K562 (cell line): ENCODE measurements around the gene COX20. TPM values are rescaled to one million over a fixed set of nuclear protein-coding genes. Genes with fewer than 3 reads are reported as not detected.
A peak's percentile ranks its signal among the peaks of the same experiment; 100 is the strongest.

Source experiments
- ARNT ChIP-seq, 2 experiments: fragments of 450-650 bp; IDR thresholded peaks; 2 replicates each; pipeline ENCODE4 v1.6.1; 2016; ENCODE audit warnings: mild to moderate bottlenecking in 1 of 2
- BACH1 ChIP-seq: fragments of 200-800 bp; sonication (Bioruptor generic); IDR thresholded peaks from 2 replicates; pipeline ENCODE4 v1.6.1; 2016; ENCODE audit warnings: missing genetic modification characterization, missing compliant biosample characterization
- CHD1 ChIP-seq: fragments of 200-600 bp; sonication (generic); IDR thresholded peaks from one replicate; pipeline ENCODE4 v1.6.1; 2012; ENCODE audit warnings: mild to moderate bottlenecking, moderate library complexity, low read length, inconsistent platforms
- DPF2 ChIP-seq: fragments of 450-650 bp; IDR thresholded peaks from 2 replicates; pipeline ENCODE4 v1.6.1; 2016
- E2F1 ChIP-seq: sonication (generic); formaldehyde crosslinking; IDR thresholded peaks from 2 replicates; pipeline ENCODE4 v1.8.1; 2023; ENCODE audit warnings: mild to moderate bottlenecking, missing genetic modification reagents, moderate library complexity
- GABPB2 ChIP-seq: fragments of 250-450 bp; sonication (Bioruptor Pico); conservative IDR thresholded peaks from 2 replicates; pipeline ENCODE4 v1.5.1; 2021; ENCODE audit warnings: mild to moderate bottlenecking
- MXI1 ChIP-seq: IDR thresholded peaks from 2 replicates; pipeline ENCODE4 v1.6.1; 2011; ENCODE audit warnings: low read depth, mild to moderate bottlenecking, improper control_type of control experiment, low read length
- NFATC3 ChIP-seq: fragments of 450-650 bp; IDR thresholded peaks from 2 replicates; pipeline ENCODE4 v1.6.1; 2017; ENCODE audit warnings: mild to moderate bottlenecking
- NFIC ChIP-seq: fragments of 450-650 bp; IDR thresholded peaks from 2 replicates; pipeline ENCODE4 v1.6.1; 2017; ENCODE audit warnings: mild to moderate bottlenecking, inconsistent platforms
- PHF8 ChIP-seq: fragments of 200-600 bp; sonication (generic); IDR thresholded peaks from 2 replicates; pipeline ENCODE4 v1.6.1; 2012; ENCODE audit warnings: mixed run types, mild to moderate bottlenecking, inconsistent platforms, low read length, moderate library complexity, borderline replicate concordance
- POLR3A ChIP-seq: IDR thresholded peaks from 2 replicates; pipeline ENCODE4 v1.6.1; 2011; ENCODE audit warnings: borderline replicate concordance, mild to moderate bottlenecking, moderate library complexity; ENCODE audit not compliant: insufficient read length, insufficient read depth; ENCODE audit errors: extremely low read depth
- SIRT6 ChIP-seq: IDR thresholded peaks from one replicate; pipeline ENCODE4 v1.6.1; 2012; ENCODE audit warnings: low read depth, mild to moderate bottlenecking, control low read depth, inconsistent platforms, low read length, moderate library complexity
- SP2 ChIP-seq: IDR thresholded peaks from 2 replicates; pipeline ENCODE4 v1.6.1; 2011; ENCODE audit warnings: mild to moderate bottlenecking, low read depth, low read length, moderate library complexity; ENCODE audit not compliant: poor library complexity, severe bottlenecking; ENCODE audit errors: extremely low read depth
- TCF3 ChIP-seq: sonication (generic); formaldehyde crosslinking; IDR thresholded peaks from 2 replicates; pipeline ENCODE4 v1.4.0; 2020; ENCODE audit warnings: mild to moderate bottlenecking, missing genetic modification reagents
- TRIM24 ChIP-seq, 2 experiments: fragments of 450-650 bp; IDR thresholded peaks; 2 replicates each; pipeline ENCODE4 v1.6.1; 2016
- ZNF232 ChIP-seq: sonication (generic); formaldehyde crosslinking; IDR thresholded peaks from 2 replicates; pipeline ENCODE4 v1.8.0; 2022; ENCODE audit warnings: mild to moderate bottlenecking, missing genetic modification reagents
- ZNF583 ChIP-seq: fragments of 250-450 bp; sonication (Bioruptor Pico); IDR thresholded peaks from 2 replicates; pipeline ENCODE4 v1.4.0; 2020
- ZNF695 ChIP-seq: fragments of 450-650 bp; formaldehyde crosslinking; IDR thresholded peaks from 2 replicates; pipeline ENCODE4 v1.4.0; 2020; ENCODE audit warnings: mild to moderate bottlenecking, moderate library complexity
- ZNF780A ChIP-seq: fragments of 250-450 bp; sonication (Bioruptor Pico); IDR thresholded peaks from 2 replicates; pipeline ENCODE4 v1.5.0; 2021; ENCODE audit warnings: mild to moderate bottlenecking
- polyA plus RNA-seq, 8 experiments: library from polyadenylated mRNA; depleted of rRNA in 4 of 8; stranded (reverse) in 5 of 8; unstranded in 3 of 8; fragments of >200 nt; fragmentation: Nextera tagmentation in 2 of 8; fragmentation: Illumina TruSeq in 1 of 8; extraction: Ambion mirVana in 2 of 8; extraction: Trizol in 1 of 8; gene quantifications; 2 replicates each; pipeline versions ENCODE4 v1.2.1 to v1.2.3, GENCODE V29; 2011 to 2014; ENCODE audit warnings: inconsistent platforms in 1 of 8, missing spikeins in 1 of 8
- total RNA-seq, 7 experiments: library from RNA; depleted of rRNA in 6 of 7; stranded (reverse); fragments of >200 nt in 6 of 7; fragmentation: Illumina TruSeq in 2 of 7; extraction: Trizol in 2 of 7; gene quantifications; 2 replicates each; pipeline versions ENCODE4 v1.2.1 to v1.2.3, GENCODE V29; 2011 to 2021; ENCODE audit warnings: low replicate concordance in 1 of 7
- TF ChIP-seq, protein P1 (sequence below): IDR thresholded peaks from 3 replicates; pipeline ENCODE4 v1.6.1; 2011; ENCODE audit warnings: borderline replicate concordance, mild to moderate bottlenecking; ENCODE audit not compliant: insufficient read length, insufficient read depth
- TF ChIP-seq, protein P2 (sequence below), 2 experiments: fragments of 450-650 bp; formaldehyde crosslinking in 1 of 2; IDR thresholded peaks; 2 replicates each; pipeline versions ENCODE4 v1.4.0 to v1.6.1; 2014 to 2020; ENCODE audit warnings: mild to moderate bottlenecking in 2 of 2, borderline replicate concordance in 1 of 2, low read depth in 1 of 2

COX20 gene
- total and polyA plus RNA-seq, 9 of the 15 experiments (the other 6 are each of a cell fraction or from before 2014, with no cell fraction given), result 41.5 to 192 (median 84.3) TPM

DNA sequence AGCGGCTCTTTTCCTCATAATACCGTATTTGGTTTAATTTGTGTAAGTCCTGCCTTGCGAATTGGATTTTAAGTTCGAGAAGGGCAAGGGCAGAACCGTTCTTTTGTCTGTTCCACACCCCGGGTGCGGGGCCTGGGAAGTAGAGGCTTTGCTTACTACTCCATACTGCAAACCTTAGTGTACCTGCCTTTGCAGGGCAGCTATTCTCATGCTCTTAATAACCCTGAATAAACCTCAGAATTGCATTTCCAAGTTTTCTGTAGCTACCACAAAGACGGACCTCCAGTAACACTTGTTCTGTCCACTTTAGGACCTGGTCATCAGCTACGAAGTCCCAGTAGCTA is 29.5 kb downstream of the COX20 start (continued):
- TF ChIP-seq SP2 (no peak), ZNF583 (CRISPR knock-in tag) (0 out of 2 replicates have a peak, but pooled peaks have one; percentile 39), GABPB2 (CRISPR knock-in tag) (no peak), ZNF232 (CRISPR knock-in tag) (no peak), SIRT6 (no peak), DPF2 (peak; percentile 23; the same call in 1 of the 2 replicates), CHD1 (peak; percentile 70), ZNF780A (CRISPR knock-in tag) (no peak), TCF3 (CRISPR knock-in tag) (no peak), ARNT (IDR thresholded peaks at IDR 0.05) (peak in 1 of 2 experiments; percentile 50; a peak in 1 of 4 replicates), TRIM24 (IDR thresholded peaks at IDR 0.05) (no peak), NFATC3 (no peak), NFIC (no peak), POLR3A (no peak), E2F1 (CRISPR knock-in tag) (no peak), ZNF695 (CRISPR knock-in tag) (no peak), BACH1 (tag) (peak; percentile 17), MXI1 (no peak), PHF8 (no peak)
- TF ChIP-seq, protein P1, sequence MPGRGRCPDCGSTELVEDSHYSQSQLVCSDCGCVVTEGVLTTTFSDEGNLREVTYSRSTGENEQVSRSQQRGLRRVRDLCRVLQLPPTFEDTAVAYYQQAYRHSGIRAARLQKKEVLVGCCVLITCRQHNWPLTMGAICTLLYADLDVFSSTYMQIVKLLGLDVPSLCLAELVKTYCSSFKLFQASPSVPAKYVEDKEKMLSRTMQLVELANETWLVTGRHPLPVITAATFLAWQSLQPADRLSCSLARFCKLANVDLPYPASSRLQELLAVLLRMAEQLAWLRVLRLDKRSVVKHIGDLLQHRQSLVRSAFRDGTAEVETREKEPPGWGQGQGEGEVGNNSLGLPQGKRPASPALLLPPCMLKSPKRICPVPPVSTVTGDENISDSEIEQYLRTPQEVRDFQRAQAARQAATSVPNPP, result no peak
- TF ChIP-seq, protein P2, sequence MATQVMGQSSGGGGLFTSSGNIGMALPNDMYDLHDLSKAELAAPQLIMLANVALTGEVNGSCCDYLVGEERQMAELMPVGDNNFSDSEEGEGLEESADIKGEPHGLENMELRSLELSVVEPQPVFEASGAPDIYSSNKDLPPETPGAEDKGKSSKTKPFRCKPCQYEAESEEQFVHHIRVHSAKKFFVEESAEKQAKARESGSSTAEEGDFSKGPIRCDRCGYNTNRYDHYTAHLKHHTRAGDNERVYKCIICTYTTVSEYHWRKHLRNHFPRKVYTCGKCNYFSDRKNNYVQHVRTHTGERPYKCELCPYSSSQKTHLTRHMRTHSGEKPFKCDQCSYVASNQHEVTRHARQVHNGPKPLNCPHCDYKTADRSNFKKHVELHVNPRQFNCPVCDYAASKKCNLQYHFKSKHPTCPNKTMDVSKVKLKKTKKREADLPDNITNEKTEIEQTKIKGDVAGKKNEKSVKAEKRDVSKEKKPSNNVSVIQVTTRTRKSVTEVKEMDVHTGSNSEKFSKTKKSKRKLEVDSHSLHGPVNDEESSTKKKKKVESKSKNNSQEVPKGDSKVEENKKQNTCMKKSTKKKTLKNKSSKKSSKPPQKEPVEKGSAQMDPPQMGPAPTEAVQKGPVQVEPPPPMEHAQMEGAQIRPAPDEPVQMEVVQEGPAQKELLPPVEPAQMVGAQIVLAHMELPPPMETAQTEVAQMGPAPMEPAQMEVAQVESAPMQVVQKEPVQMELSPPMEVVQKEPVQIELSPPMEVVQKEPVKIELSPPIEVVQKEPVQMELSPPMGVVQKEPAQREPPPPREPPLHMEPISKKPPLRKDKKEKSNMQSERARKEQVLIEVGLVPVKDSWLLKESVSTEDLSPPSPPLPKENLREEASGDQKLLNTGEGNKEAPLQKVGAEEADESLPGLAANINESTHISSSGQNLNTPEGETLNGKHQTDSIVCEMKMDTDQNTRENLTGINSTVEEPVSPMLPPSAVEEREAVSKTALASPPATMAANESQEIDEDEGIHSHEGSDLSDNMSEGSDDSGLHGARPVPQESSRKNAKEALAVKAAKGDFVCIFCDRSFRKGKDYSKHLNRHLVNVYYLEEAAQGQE (IDR thresholded peaks at IDR 0.05; ENCODE audit: borderline replicate concordance), result no peak
- TF ChIP-seq, protein P2 (CRISPR knock-in tag; IDR thresholded peaks at IDR 0.05; ENCODE audit: low read depth), result no peak
